Right hindlimb (tissue), 1 donor: ENCODE results near the gene USB1.

ENCODE experiments used
- DNase-seq: peaks from one replicate; pipeline ENCODE4 v3.0.0-alpha.2; 2018

Gene USB1

GRCh38 chr16:58051821-58052603, 50.8 kb downstream of the USB1 start:
- DNase-seq: no peak

DNA sequence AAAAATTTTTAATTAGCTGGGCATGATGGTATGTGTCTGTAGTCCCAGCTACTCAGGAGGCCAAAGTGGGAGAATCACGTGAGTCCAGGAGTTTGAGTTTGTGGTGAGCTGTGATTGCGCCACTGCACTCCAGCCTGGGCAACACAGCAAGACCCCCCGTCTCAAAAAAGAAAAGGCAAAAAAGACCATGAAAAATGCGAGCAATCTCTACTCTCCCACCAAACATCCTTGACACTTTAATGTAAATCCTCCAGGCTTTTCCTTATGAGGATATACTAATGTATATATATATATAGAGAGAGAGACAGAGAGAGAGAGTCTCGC, 52.4 kb downstream of the USB1 start:
- DNase-seq: no peak

DNA sequence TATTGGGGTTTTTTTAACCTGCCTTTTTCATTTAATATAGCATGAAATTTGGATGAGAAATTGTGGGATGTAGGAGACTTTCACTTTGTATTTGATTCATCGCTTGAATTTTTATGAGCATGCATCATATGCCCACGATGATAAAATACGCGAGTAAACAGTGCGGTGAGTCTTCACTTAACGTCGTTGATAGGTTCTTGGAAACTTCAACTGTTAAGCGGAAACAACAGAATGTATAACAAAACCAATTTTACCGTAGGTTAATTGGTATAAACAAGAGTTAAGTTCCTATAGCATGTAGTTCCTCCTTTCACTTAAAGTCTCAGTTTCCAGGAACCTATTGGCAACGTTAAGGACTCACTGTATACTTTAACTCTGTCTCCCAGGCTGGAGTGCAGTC, 53.1 kb downstream of the USB1 start:
- DNase-seq: no peak

GRCh38 chr16:58056580-58056979, 55.4 kb downstream of the USB1 start:
- no peak for DNase-seq

GRCh38 chr16:58057121-58057520, 55.9 kb downstream of the USB1 start:
- no peak for DNase-seq

- no peak for DNase-seq
Observed at GRCh38 chr16:58057784-58058183, 56.6 kb downstream of the USB1 start.

- no peak for DNase-seq
Observed at GRCh38 chr16:58062821-58063220, 61.6 kb downstream of the USB1 start.

- DNase-seq: no peak
Observed at GRCh38 chr16:58063377-58064076, 62.3 kb downstream of the USB1 start.

- DNase-seq: no peak
Observed at GRCh38 chr16:58070585-58070984, 69.4 kb downstream of the USB1 start.
